HG02798 (cell line): ENCODE results near the gene SYNGR3.
"Not testable (repeated sequence)": the region's sequence is repeated elsewhere in the genome, so short reads cannot be mapped to it uniquely, and the experiment has no call there.

Source experiments
- ATAC-seq: cut with Tn5 transposase; IDR thresholded peaks from one replicate; pipeline ENCODE4 v1.9.1; 2021; ENCODE audit warnings: mild to moderate bottlenecking; ENCODE audit not compliant: unreplicated experiment, poor library complexity

Gene SYNGR3

GRCh38 chr16:2026461-2027023 is 36.8 kb downstream of the SYNGR3 start, which contains the start of gene NHERF2:
NHERF2 (plus strand) TSS chr16:2026902; CDS start chr16:2027006, 104 bp downstream.
- no peak for ATAC-seq

GRCh38 chr16:2027024-2028010 is 37.5 kb downstream of the SYNGR3 start:
- no peak for ATAC-seq

GRCh38 chr16:2028146-2028545 is 38.4 kb downstream of the SYNGR3 start:
- ATAC-seq, result no peak

- no peak for ATAC-seq
These were observed 39.0 kb downstream of the SYNGR3 start for GRCh38 chr16:2028620-2029220.

- no peak for ATAC-seq
These were observed 39.6 kb downstream of the SYNGR3 start for GRCh38 chr16:2029350-2029749.

GRCh38 chr16:2030036-2030435 is 40.3 kb downstream of the SYNGR3 start:
- no peak for ATAC-seq

GRCh38 chr16:2031081-2031577 is 41.4 kb downstream of the SYNGR3 start:
- no peak for ATAC-seq

GRCh38 chr16:2032285-2033056 is 42.7 kb downstream of the SYNGR3 start:
- ATAC-seq, result no peak

GRCh38 chr16:2033057-2033908 is 43.5 kb downstream of the SYNGR3 start:
- ATAC-seq, result no peak

GRCh38 chr16:2033909-2034695 is 44.3 kb downstream of the SYNGR3 start:
- ATAC-seq, result not testable (repeated sequence)

GRCh38 chr16:2034696-2035430 is 45.1 kb downstream of the SYNGR3 start:
- ATAC-seq, result no peak

GRCh38 chr16:2035431-2036199 is 45.8 kb downstream of the SYNGR3 start:
- no peak for ATAC-seq

GRCh38 chr16:2036200-2036966 is 46.6 kb downstream of the SYNGR3 start:
- no peak for ATAC-seq

GRCh38 chr16:2037115-2037514 is 47.3 kb downstream of the SYNGR3 start:
- ATAC-seq, result no peak

- no peak for ATAC-seq
These were observed 48.0 kb downstream of the SYNGR3 start for GRCh38 chr16:2037647-2038381.
